Osteoblast (primary cell): ENCODE results near the gene CYP2W1. TPM values are rescaled to one million over a fixed set of nuclear protein-coding genes. Genes with fewer than 3 reads are reported as not detected.
A peak's percentile ranks its signal among the peaks of the same experiment; 100 is the strongest.

ENCODE experiments used
- DNase-seq: peaks from one replicate; pipeline ENCODE4 v3.0.0; 2011; ENCODE audit warnings: low spot score, mixed read lengths; ENCODE audit not compliant: insufficient read length; ENCODE audit errors: missing footprints
- H2AFZ ChIP-seq: 2 replicates; pipeline ENCODE4 v1.6.0; 2011; ENCODE audit warnings: mild to moderate bottlenecking, low read length
- H3K27ac ChIP-seq: 2 replicates; pipeline ENCODE4 v1.5.1; 2011; ENCODE audit warnings: mild to moderate bottlenecking, low read depth, low read length, moderate library complexity
- H3K27me3 ChIP-seq: 2 replicates; pipeline ENCODE4 v1.6.0; 2012; ENCODE audit warnings: mild to moderate bottlenecking, control low read depth, inconsistent platforms, low read length, moderate library complexity; ENCODE audit not compliant: insufficient read depth
- H3K36me3 ChIP-seq: 2 replicates; pipeline ENCODE4 v1.5.1; 2011; ENCODE audit warnings: mild to moderate bottlenecking, low read length, control low read depth, moderate library complexity; ENCODE audit not compliant: insufficient read depth
- H3K4me1 ChIP-seq: 2 replicates; pipeline ENCODE4 v1.5.1; 2011; ENCODE audit warnings: mild to moderate bottlenecking, low read length, control low read depth, moderate library complexity; ENCODE audit not compliant: insufficient read depth
- H3K4me2 ChIP-seq: 2 replicates; pipeline ENCODE4 v1.6.0; 2011; ENCODE audit warnings: mild to moderate bottlenecking, low read length; ENCODE audit not compliant: insufficient read depth
- H3K4me3 ChIP-seq: fragments of 200-600 bp; sonication (generic); 3 replicates; pipeline ENCODE4 v1.5.1; 2012; ENCODE audit warnings: mild to moderate bottlenecking, low read length, inconsistent platforms; ENCODE audit not compliant: insufficient read depth
- H3K79me2 ChIP-seq: 2 replicates; pipeline ENCODE4 v1.6.0; 2012; ENCODE audit warnings: mild to moderate bottlenecking, low read length, control low read depth, inconsistent platforms; ENCODE audit not compliant: insufficient read depth
- H3K9me3 ChIP-seq: 2 replicates; pipeline ENCODE4 v1.5.1; 2011; ENCODE audit warnings: low read depth, low read length, control low read depth
- H4K20me1 ChIP-seq: 2 replicates; pipeline ENCODE4 v1.6.0; 2012; ENCODE audit warnings: mild to moderate bottlenecking, low read length, control low read depth; ENCODE audit not compliant: insufficient read depth
- total RNA-seq: library from RNA; depleted of rRNA; stranded (reverse); fragments of >200 nt; gene quantifications from 2 replicates; pipeline ENCODE4 v1.2.3, GENCODE V29; 2012
- TF ChIP-seq, protein P1 (sequence below): IDR thresholded peaks from 2 replicates; pipeline ENCODE4 v1.5.1; 2011; ENCODE audit warnings: mild to moderate bottlenecking, low read depth, low read length, moderate library complexity; ENCODE audit errors: extremely low read depth

CYP2W1 gene
- total RNA-seq, 1 donor: not detected

DNA sequence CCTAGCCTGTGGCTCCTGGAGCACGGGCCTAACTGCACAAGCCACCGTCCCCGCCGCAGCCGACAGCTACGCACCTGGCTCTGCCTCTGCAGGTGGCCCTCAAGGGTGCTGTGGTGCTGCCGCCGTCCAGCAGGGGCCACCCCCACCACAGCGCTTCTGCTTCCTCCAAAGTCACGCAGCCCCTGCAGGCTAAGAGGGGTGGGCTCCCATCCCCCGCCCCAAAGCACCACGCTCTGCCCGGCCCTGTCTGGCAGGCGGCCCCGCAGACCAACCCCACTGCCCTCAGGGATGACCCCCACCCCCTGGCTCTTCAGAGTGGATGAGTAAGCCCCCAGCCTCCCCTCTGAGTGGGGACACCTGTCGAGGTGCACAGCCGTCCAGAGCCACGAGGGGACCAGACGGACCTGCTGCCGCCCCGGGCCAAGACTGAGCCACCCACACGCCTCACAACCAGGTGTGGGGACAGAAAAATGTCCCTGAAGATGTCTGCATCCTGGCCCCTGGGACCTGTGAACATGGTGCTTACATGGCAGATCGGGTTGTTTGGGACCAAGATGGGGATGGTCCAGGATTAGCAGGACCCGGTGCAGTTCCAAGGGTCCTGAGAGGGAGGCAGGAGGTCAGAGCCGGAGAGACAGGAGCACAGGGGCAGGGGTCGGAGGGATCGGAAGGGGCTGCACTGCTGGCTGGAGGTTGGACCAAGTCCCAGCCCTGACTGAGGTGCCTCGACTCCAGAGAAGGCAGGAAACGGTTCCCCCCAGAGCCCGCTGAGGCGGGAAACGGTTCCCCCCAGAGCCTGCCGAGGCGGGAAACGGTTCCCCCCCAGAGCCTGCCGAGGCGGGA is 19.5 kb upstream of the CYP2W1 start:
- Histone ChIP-seq H3K27me3 (peaks cover 33% of the 10 kb centered on the region), H2AFZ (no peak overlapping the region), H3K4me1 (peaks cover 5% of the 10 kb centered on the region), H3K4me3 (no peak overlapping the region), H4K20me1 (peaks cover 27% of the 10 kb centered on the region), H3K4me2 (no peak overlapping the region), H3K27ac (no peak overlapping the region), H3K36me3 (peaks cover 15% of the 10 kb centered on the region), H3K79me2 (no peaks in the 10 kb centered on the region), H3K9me3 (no peaks in the 10 kb centered on the region)
- peak; percentile 79 for DNase-seq
- TF ChIP-seq, protein P1, sequence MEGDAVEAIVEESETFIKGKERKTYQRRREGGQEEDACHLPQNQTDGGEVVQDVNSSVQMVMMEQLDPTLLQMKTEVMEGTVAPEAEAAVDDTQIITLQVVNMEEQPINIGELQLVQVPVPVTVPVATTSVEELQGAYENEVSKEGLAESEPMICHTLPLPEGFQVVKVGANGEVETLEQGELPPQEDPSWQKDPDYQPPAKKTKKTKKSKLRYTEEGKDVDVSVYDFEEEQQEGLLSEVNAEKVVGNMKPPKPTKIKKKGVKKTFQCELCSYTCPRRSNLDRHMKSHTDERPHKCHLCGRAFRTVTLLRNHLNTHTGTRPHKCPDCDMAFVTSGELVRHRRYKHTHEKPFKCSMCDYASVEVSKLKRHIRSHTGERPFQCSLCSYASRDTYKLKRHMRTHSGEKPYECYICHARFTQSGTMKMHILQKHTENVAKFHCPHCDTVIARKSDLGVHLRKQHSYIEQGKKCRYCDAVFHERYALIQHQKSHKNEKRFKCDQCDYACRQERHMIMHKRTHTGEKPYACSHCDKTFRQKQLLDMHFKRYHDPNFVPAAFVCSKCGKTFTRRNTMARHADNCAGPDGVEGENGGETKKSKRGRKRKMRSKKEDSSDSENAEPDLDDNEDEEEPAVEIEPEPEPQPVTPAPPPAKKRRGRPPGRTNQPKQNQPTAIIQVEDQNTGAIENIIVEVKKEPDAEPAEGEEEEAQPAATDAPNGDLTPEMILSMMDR: no peak

GRCh38 chr7:964401-965231 is 18.4 kb upstream of the CYP2W1 start:
- Histone ChIP-seq H3K36me3 (peaks cover 27% of the 10 kb centered on the region), H3K79me2 (peaks cover 3% of the 10 kb centered on the region), H3K27me3 (peaks cover 22% of the 10 kb centered on the region), H3K4me1 (peaks cover 5% of the 10 kb centered on the region), H3K4me2 (no peak overlapping the region), H4K20me1 (peaks cover 37% of the 10 kb centered on the region), H3K4me3 (no peak overlapping the region), H3K9me3 (no peaks in the 10 kb centered on the region), H2AFZ (no peak overlapping the region), H3K27ac (no peak overlapping the region)
- TF ChIP-seq, protein P1: peak; percentile 54
- peak; percentile 93 for DNase-seq

GRCh38 chr7:966291-967069 is 16.5 kb upstream of the CYP2W1 start:
- peaks cover 38% of the 10 kb centered on the region for H3K36me3 ChIP-seq
- no peak overlapping the region for H2AFZ ChIP-seq
- peaks cover 5% of the 10 kb centered on the region for H3K4me1 ChIP-seq
- no peak overlapping the region for H3K27ac ChIP-seq
- DNase-seq: peak; percentile 58
- H4K20me1 ChIP-seq: peaks cover 48% of the 10 kb centered on the region
- H3K9me3 ChIP-seq: no peaks in the 10 kb centered on the region
- H3K27me3 ChIP-seq: peaks cover 19% of the 10 kb centered on the region
- H3K4me2 ChIP-seq: no peak overlapping the region
- TF ChIP-seq, protein P1: no peak
- H3K79me2 ChIP-seq: peaks cover 16% of the 10 kb centered on the region
- H3K4me3 ChIP-seq: no peak overlapping the region
